ENCODE results near the gene NHS. TPM values are rescaled to one million over a fixed set of nuclear protein-coding genes. Genes with fewer than 3 reads are reported as not detected.

Gene NHS
- total RNA-seq, 1 donor from 2014 or later: 1.0 TPM

GRCh38 chrX:17774053-17774452 lies 399.1 kb downstream of the NHS start:
- H3K4me1 ChIP-seq (ENCODE audit: control insufficient read depth in 3 of 3, insufficient read depth in 3 of 3, low read length in 3 of 3): no peaks in the 10 kb centered on the region
- H3K27me3 ChIP-seq (ENCODE audit: control insufficient read depth in 3 of 3, insufficient read depth in 3 of 3, low read length in 3 of 3): peaks cover 0 to 32% (median 13%) of the 10 kb centered on the region in 3 donors
- H3K27ac ChIP-seq (ENCODE audit: low read depth, low read length): no peak overlapping the region
- no peak overlapping the region for H3K9ac ChIP-seq (ENCODE audit: low read depth in 1 of 3, low read length in 3 of 3)
- no peaks in the 10 kb centered on the region for H3K36me3 ChIP-seq (ENCODE audit: control insufficient read depth in 3 of 3, insufficient read depth in 3 of 3, low read length in 3 of 3)
- H3K4me3 ChIP-seq (ENCODE audit: low read length in 3 of 3): no peak overlapping the region
- no peaks in the 10 kb centered on the region for H3K9me3 ChIP-seq (ENCODE audit: control insufficient read depth in 3 of 3, low read length in 3 of 3)

- Histone ChIP-seq H3K4me1 (ENCODE audit: control insufficient read depth in 3 of 3, insufficient read depth in 3 of 3, low read length in 3 of 3) (no peaks in the 10 kb centered on the region), H3K27ac (ENCODE audit: low read depth, low read length) (no peak overlapping the region), H3K4me3 (ENCODE audit: low read length in 3 of 3) (no peak overlapping the region), H3K36me3 (ENCODE audit: control insufficient read depth in 3 of 3, insufficient read depth in 3 of 3, low read length in 3 of 3) (no peaks in the 10 kb centered on the region), H3K9me3 (ENCODE audit: control insufficient read depth in 3 of 3, low read length in 3 of 3) (peaks cover 0 to 3% (median 0%) of the 10 kb centered on the region in 3 donors), H3K27me3 (ENCODE audit: control insufficient read depth in 3 of 3, insufficient read depth in 3 of 3, low read length in 3 of 3) (peaks cover 0 to 8% (median 4%) of the 10 kb centered on the region in 3 donors), H3K9ac (ENCODE audit: low read depth in 1 of 3, low read length in 3 of 3) (no peak overlapping the region)
Observed at GRCh38 chrX:17778997-17779396, 404.0 kb downstream of the NHS start.

GRCh38 chrX:17779434-17779833 lies 404.4 kb downstream of the NHS start:
- peaks cover 0 to 3% (median 0%) of the 10 kb centered on the region in 3 donors for H3K27me3 ChIP-seq (ENCODE audit: control insufficient read depth in 3 of 3, insufficient read depth in 3 of 3, low read length in 3 of 3)
- peaks cover 0 to 3% (median 0%) of the 10 kb centered on the region in 3 donors for H3K9me3 ChIP-seq (ENCODE audit: control insufficient read depth in 3 of 3, low read length in 3 of 3)
- no peak overlapping the region for H3K9ac ChIP-seq (ENCODE audit: low read depth in 1 of 3, low read length in 3 of 3)
- H3K27ac ChIP-seq (ENCODE audit: low read depth, low read length): no peak overlapping the region
- no peaks in the 10 kb centered on the region for H3K4me1 ChIP-seq (ENCODE audit: control insufficient read depth in 3 of 3, insufficient read depth in 3 of 3, low read length in 3 of 3)
- H3K36me3 ChIP-seq (ENCODE audit: control insufficient read depth in 3 of 3, insufficient read depth in 3 of 3, low read length in 3 of 3): no peaks in the 10 kb centered on the region
- H3K4me3 ChIP-seq (ENCODE audit: low read length in 3 of 3): no peak overlapping the region

Small RNAs within 50 kb of the gene (small RNA-seq; reads per million reads assigned to genes)
- gene MIR4768 (not detected), gene RF01210 (not detected)
